Glutamatergic neuron (in vitro differentiated cells): ENCODE data around the gene BCO2. TPM values are rescaled to one million over a fixed set of nuclear protein-coding genes. Genes with fewer than 3 reads are reported as not detected.

Experiments used
- DNase-seq: peaks from one replicate; pipeline ENCODE4 v3.0.0; 2022
- H3K27ac Mint-ChIP-seq: one replicate; pipeline ENCODE4 v1.8.0; 2020; ENCODE audit warnings: mild to moderate bottlenecking, mixed read lengths, inconsistent platforms; ENCODE audit not compliant: unreplicated experiment
- H3K27me3 Mint-ChIP-seq: one replicate; pipeline ENCODE4 v1.8.0; 2020; ENCODE audit warnings: mild to moderate bottlenecking, moderate library complexity, mixed read lengths, inconsistent platforms; ENCODE audit not compliant: unreplicated experiment
- H3K36me3 Mint-ChIP-seq: one replicate; pipeline ENCODE4 v1.8.0; 2020; ENCODE audit warnings: mild to moderate bottlenecking, mixed read lengths, inconsistent platforms; ENCODE audit not compliant: unreplicated experiment
- H3K4me1 Mint-ChIP-seq: one replicate; pipeline ENCODE4 v1.8.0; 2020; ENCODE audit warnings: mild to moderate bottlenecking, low read depth, mixed read lengths, inconsistent platforms; ENCODE audit not compliant: unreplicated experiment
- H3K4me3 Mint-ChIP-seq: one replicate; pipeline ENCODE4 v1.8.0; 2020; ENCODE audit warnings: mild to moderate bottlenecking, mixed read lengths, inconsistent platforms; ENCODE audit not compliant: unreplicated experiment
- H3K9me3 Mint-ChIP-seq: one replicate; pipeline ENCODE4 v1.8.0; 2020; ENCODE audit warnings: mild to moderate bottlenecking, moderate library complexity, mixed read lengths, inconsistent platforms; ENCODE audit not compliant: unreplicated experiment
- total RNA-seq: library from RNA; stranded (reverse); fragmentation: NEBNext Ultra II Directional; extraction: Animal tissue kit (Norgen Biotek cat#: 25700); gene quantifications from one replicate; pipeline ENCODE4 v1.2.1, GENCODE V29; 2021; ENCODE audit not compliant: unreplicated experiment
- TF ChIP-seq, protein P1 (sequence below): fragments of 200-600 bp; sonication (generic); IDR thresholded peaks from one replicate; pipeline ENCODE4 v1.5.0; 2021; ENCODE audit not compliant: partially characterized antibody, unreplicated experiment

The BCO2 gene
- total RNA-seq, 1 donor from 2014 or later = 2.6 TPM

DNA sequence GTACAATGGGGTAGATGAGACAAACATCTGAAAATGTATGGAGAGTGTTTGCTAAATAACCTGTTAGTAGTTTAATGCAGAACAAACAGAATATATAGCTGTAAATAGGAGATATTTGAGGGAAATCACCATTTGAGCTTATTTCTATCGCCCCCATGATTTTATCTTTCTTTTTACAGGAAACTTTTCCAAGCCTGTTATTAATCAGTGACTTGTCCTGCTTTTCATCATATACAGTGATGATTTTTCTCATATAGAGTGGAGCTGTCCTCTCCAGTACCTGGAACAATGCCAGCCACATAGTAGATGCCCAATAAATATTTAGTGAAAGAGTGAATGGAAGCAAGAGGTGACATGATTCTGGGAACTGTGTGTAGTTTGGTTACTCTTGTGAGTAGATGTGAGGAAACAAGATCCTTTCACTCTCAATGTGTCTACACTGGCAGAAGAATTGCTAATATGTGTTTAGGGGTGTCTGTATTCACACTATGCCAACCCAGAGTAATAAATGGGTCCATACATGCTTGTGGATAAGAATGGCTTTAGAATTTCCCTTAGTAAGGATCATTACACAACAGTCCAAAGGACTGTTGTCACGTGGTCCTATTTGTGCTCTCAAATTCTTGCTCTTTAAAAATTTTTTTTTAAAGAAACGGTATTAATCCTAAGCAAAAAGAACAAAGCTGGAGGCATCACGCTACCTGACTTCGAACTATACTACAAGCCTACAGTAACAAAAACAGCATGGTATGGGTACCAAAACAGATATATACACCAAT, 48.6 kb downstream of the BCO2 start:
- DNase-seq = no peak
- Mint-ChIP-seq H3K27ac (no peak overlapping the region), H3K4me3 (no peak overlapping the region), H3K27me3 (peaks cover 4% of the 10 kb centered on the region), H3K36me3 (no peaks in the 10 kb centered on the region), H3K9me3 (peaks cover 2% of the 10 kb centered on the region), H3K4me1 (peaks cover 8% of the 10 kb centered on the region)
- TF ChIP-seq, protein P1, sequence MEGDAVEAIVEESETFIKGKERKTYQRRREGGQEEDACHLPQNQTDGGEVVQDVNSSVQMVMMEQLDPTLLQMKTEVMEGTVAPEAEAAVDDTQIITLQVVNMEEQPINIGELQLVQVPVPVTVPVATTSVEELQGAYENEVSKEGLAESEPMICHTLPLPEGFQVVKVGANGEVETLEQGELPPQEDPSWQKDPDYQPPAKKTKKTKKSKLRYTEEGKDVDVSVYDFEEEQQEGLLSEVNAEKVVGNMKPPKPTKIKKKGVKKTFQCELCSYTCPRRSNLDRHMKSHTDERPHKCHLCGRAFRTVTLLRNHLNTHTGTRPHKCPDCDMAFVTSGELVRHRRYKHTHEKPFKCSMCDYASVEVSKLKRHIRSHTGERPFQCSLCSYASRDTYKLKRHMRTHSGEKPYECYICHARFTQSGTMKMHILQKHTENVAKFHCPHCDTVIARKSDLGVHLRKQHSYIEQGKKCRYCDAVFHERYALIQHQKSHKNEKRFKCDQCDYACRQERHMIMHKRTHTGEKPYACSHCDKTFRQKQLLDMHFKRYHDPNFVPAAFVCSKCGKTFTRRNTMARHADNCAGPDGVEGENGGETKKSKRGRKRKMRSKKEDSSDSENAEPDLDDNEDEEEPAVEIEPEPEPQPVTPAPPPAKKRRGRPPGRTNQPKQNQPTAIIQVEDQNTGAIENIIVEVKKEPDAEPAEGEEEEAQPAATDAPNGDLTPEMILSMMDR = no peak

DNA sequence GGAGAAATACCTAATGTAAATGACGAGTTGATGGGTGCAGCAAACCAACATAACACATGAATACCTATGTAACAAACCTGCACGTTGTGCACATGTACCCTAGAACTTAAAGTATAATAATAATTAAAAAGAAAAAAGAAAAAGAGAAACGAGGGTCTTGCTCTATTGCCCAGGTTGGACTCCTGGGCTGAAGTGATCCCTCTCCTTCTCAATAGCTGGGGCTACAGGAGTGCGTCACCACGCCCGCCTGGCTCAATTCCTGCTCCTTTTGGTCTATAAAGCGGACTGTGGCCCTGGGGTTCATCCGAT, 50.4 kb downstream of the BCO2 start:
- H3K4me3 Mint-ChIP-seq = peak overlapping the region; percentile 89
- no peak for DNase-seq
- H3K9me3 Mint-ChIP-seq = peaks cover 2% of the 10 kb centered on the region
- TF ChIP-seq, protein P1 = no peak
- peak overlapping the region; percentile 93 for H3K27ac Mint-ChIP-seq
- H3K27me3 Mint-ChIP-seq = peaks cover 4% of the 10 kb centered on the region
- H3K36me3 Mint-ChIP-seq = no peaks in the 10 kb centered on the region
- peaks cover 8% of the 10 kb centered on the region for H3K4me1 Mint-ChIP-seq

DNA sequence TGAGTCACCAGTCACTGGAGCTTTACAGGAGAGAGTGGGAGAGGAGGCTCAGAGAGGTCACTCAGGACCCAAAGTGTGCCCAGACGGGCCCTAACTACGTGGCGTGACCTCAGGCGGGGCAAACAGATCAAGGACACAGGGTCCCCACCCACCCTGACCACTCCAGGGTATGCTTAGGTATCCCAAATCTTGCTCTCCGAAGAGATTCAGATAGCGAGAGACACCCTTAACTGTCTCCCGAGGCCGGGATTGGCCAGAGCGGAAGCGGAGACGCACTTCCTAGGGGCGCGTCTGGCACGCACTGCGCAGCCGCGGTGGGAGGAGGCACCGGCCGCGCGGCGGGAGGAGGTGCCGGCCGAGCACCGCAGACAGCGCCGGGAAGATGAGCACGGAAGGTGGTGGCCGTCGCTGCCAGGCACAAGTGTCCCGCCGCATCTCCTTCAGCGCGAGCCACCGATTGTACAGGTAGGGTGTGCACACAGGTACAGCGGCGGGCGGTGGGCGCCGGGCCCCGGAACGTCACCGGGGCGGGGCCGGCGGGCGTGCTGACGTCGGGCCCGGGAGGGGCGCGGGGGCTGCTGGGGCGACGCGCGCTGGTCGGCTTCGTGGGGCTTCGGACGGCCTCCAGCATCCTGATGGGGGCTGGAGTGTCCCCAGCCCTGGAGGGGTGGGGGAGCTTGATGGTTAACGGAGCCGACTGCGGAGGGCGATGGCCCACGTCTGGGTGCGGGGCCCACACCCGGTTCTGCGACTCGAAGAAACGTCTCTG, 50.9 kb downstream of the BCO2 start, which contains the start of gene PTS:
PTS (plus strand) TSS at position 367 of the 769 bp plus-strand sequence; CDS start at position 383, 16 bp downstream.
- H3K27ac Mint-ChIP-seq = peak within 1 kb of the TSS; percentile 93
- H3K9me3 Mint-ChIP-seq = peaks cover 2% of the 10 kb centered on the region
- peaks cover 8% of the 10 kb centered on the region for H3K4me1 Mint-ChIP-seq
- no peaks in the 10 kb centered on the region for H3K36me3 Mint-ChIP-seq
- DNase-seq = peak; percentile 87
- TF ChIP-seq, protein P1 = no peak
- peaks cover 4% of the 10 kb centered on the region for H3K27me3 Mint-ChIP-seq
- peak within 1 kb of the TSS; percentile 89 for H3K4me3 Mint-ChIP-seq

DNA sequence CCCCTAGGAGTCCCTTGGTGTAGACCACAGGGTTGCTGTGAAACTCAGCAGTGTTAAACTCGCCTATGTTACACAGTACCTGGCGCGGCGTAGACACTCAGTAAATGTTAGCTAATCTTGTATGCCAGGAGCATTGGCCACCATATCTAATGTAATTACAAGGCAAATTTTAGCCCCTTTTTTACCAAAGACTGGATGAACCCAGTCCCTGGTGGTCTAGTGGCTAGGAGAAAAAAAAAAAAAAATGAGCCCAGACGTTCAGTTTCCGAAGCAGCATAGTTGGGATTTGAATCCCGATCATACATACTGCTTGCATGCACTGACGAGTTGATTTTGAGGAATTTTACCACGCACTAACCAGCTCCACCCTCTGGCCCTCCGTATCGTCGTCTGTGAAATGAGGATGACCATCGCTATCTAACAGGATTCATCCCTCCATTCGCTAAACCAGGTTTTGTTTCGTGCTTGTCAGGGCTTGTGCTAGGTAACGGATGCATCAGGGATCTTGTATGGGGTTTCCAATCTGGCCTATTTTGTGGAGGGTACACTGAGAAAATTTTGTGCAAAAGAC, 51.6 kb downstream of the BCO2 start:
- H3K4me1 Mint-ChIP-seq = peaks cover 8% of the 10 kb centered on the region
- H3K9me3 Mint-ChIP-seq = peaks cover 2% of the 10 kb centered on the region
- H3K27ac Mint-ChIP-seq = peak overlapping the region; percentile 59
- no peaks in the 10 kb centered on the region for H3K36me3 Mint-ChIP-seq
- TF ChIP-seq, protein P1 = no peak
- peaks cover 4% of the 10 kb centered on the region for H3K27me3 Mint-ChIP-seq
- H3K4me3 Mint-ChIP-seq = peak overlapping the region; percentile 86
- DNase-seq = no peak
